ENCODE results near the gene LASP1NB.

The LASP1NB gene

DNA sequence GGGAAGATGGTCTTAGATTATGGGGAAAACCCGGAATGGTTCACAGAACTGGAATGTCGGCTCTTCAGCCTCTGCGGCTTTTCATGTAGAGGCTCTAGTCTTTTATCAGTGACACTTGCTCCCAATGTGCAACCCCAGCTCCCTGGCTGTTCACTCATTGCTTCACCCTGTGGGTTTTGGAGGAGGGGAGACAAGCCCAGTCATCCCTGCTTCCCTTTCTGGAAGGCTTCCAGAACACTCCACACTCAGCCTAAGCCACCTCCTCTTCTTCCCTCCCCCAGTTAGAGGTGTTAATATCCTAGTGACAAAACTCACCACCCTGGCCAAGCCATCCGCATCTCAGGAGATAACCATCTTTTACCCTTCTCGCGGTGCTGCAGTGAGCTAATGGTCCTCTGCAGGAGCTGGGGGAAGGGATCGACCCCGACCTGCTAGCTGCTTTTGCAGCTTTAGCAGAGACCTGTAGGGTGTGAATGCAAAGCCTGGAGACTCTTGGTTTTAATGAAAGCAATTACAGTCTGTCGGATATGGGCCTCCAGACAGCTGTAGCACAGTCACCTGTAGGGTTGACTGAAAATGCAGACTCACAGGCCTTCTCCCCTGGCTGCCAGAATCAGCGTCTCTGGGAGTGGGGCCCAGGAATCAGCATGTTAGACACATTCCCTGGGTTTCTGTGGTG is 24.3 kb upstream of the LASP1NB start:
- no peak overlapping the region for H3K14ac ChIP-seq (ENCODE audit: low read length)
- no peak overlapping the region for H2AFZ ChIP-seq (ENCODE audit: insufficient read depth, low read length, poor library complexity)
- no peak overlapping the region for H3K4me3 ChIP-seq (ENCODE audit: low read depth, low read length)
- H3K9me3 ChIP-seq (ENCODE audit: insufficient read depth, low read depth, low read length): no peaks in the 10 kb centered on the region
- H2BK120ac ChIP-seq (ENCODE audit: insufficient read depth, low read length, poor library complexity): no peak overlapping the region
- H4K8ac ChIP-seq (ENCODE audit: low read depth, low read length): no peak overlapping the region
- H3K23ac ChIP-seq (ENCODE audit: low read length): no peak overlapping the region
- H3K36me3 ChIP-seq (ENCODE audit: control insufficient read depth in 1 of 2, insufficient read depth in 2 of 2, low read length in 2 of 2): peaks cover 48% of the 10 kb centered on the region in 2 experiments
- no peaks in the 10 kb centered on the region for H3K79me1 ChIP-seq (ENCODE audit: low read length)
- no CpG with 5 or more reads among the region's 10 CpGs for WGBS (ENCODE audit: extremely low coverage, insufficient coverage, insufficient read length)
- H3K4ac ChIP-seq (ENCODE audit: low read depth, low read length): no peak overlapping the region
- no peak overlapping the region for H4K91ac ChIP-seq (ENCODE audit: low read depth, low read length)
- H3K18ac ChIP-seq (ENCODE audit: low read length): no peak overlapping the region
- H4K12ac ChIP-seq (ENCODE audit: low read depth, low read length): no peak overlapping the region
- H3K27ac ChIP-seq (ENCODE audit: low read depth, low read length): peak overlapping the region; percentile 32
- DNase-seq: peak; percentile 62 to 68
- peaks cover 10 to 16% of the 10 kb centered on the region in 2 experiments for H3K4me1 ChIP-seq (ENCODE audit: control insufficient read depth in 1 of 2, insufficient read depth in 2 of 2, low read length in 2 of 2)
- H2AK5ac ChIP-seq (ENCODE audit: low read length): no peak overlapping the region
- peak overlapping the region; percentile 33 for H3K4me2 ChIP-seq (ENCODE audit: low read length)
- H3K27me3 ChIP-seq (ENCODE audit: insufficient read depth, low read length): no peaks in the 10 kb centered on the region
- H2BK5ac ChIP-seq (ENCODE audit: low read depth, low read length, poor library complexity): no peak overlapping the region
- no peaks in the 10 kb centered on the region for H3K79me2 ChIP-seq (ENCODE audit: control insufficient read depth, insufficient read depth, low read length, poor library complexity)
- H2BK12ac ChIP-seq (ENCODE audit: low read length): no peak overlapping the region
- H3K9ac ChIP-seq (ENCODE audit: low read length): no peak overlapping the region

DNA sequence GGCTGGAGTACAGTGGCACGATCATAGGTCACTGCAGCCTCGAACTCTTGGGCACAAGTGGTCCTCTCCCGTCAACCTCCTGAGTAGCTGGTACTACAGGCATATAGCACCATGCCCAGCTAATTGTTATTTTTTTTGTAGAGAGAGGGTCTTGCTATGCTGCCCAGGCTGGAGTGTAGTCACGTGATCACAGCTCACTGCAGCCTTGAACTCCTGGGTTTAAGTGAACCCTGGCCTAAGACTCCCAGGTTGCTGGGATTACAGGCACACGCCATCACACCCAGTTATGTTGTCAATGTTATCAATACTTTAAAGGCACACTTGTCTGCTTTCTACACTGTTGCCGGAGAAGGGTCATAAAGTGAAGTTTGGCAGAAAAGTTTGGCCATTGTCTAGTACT is 22.0 kb upstream of the LASP1NB start:
- Histone ChIP-seq H3K4me1 (ENCODE audit: control insufficient read depth in 1 of 2, insufficient read depth in 2 of 2, low read length in 2 of 2) (peaks cover 19 to 24% of the 10 kb centered on the region in 2 experiments), H3K27me3 (ENCODE audit: insufficient read depth, low read length) (no peaks in the 10 kb centered on the region), H3K79me1 (ENCODE audit: low read length) (peaks cover 2% of the 10 kb centered on the region), H3K18ac (ENCODE audit: low read length) (no peak overlapping the region), H3K4me2 (ENCODE audit: low read length) (no peak overlapping the region), H4K91ac (ENCODE audit: low read depth, low read length) (no peak overlapping the region), H3K23ac (ENCODE audit: low read length) (no peak overlapping the region), H3K27ac (ENCODE audit: low read depth, low read length) (no peak overlapping the region), H2AFZ (ENCODE audit: insufficient read depth, low read length, poor library complexity) (no peak overlapping the region), H3K79me2 (ENCODE audit: control insufficient read depth, insufficient read depth, low read length, poor library complexity) (no peaks in the 10 kb centered on the region), H3K9me3 (ENCODE audit: insufficient read depth, low read depth, low read length) (no peaks in the 10 kb centered on the region), H3K4me3 (ENCODE audit: low read depth, low read length) (no peak overlapping the region), H4K12ac (ENCODE audit: low read depth, low read length) (no peak overlapping the region), H2BK12ac (ENCODE audit: low read length) (no peak overlapping the region), H2BK5ac (ENCODE audit: low read depth, low read length, poor library complexity) (no peak overlapping the region), H2AK5ac (ENCODE audit: low read length) (no peak overlapping the region), H4K8ac (ENCODE audit: low read depth, low read length) (no peak overlapping the region), H2BK120ac (ENCODE audit: insufficient read depth, low read length, poor library complexity) (no peak overlapping the region), H3K4ac (ENCODE audit: low read depth, low read length) (no peak overlapping the region), H3K9ac (ENCODE audit: low read length) (no peak overlapping the region), H3K36me3 (ENCODE audit: control insufficient read depth in 1 of 2, insufficient read depth in 2 of 2, low read length in 2 of 2) (peaks cover 36 to 44% of the 10 kb centered on the region in 2 experiments), H3K14ac (ENCODE audit: low read length) (no peak overlapping the region)
- DNase-seq: no peak
- WGBS (ENCODE audit: extremely low coverage, insufficient coverage, insufficient read length): no CpG with 5 or more reads among the region's 6 CpGs

DNA sequence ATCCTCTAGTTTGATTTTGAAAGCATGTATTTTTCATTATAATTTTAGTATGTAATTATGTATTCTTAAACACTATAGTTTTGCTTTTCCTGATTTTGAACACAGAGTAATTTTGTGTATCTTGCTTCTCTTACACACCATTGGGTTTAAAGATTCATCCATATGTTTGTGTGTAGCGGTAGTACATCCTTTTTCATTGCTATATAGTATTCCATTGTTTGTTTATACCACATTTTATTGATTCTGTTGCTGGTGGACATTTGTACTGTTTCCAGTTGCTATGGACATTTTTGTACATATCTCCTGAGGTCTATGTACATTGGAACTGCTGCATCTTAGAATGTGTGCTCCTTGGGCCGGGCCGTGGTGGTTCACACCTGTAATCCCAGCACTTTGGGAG is 20.5 kb upstream of the LASP1NB start:
- no peak for DNase-seq
- Histone ChIP-seq H2BK12ac (ENCODE audit: low read length) (no peak overlapping the region), H3K4ac (ENCODE audit: low read depth, low read length) (no peak overlapping the region), H3K9ac (ENCODE audit: low read length) (no peak overlapping the region), H3K27ac (ENCODE audit: low read depth, low read length) (no peak overlapping the region), H3K79me1 (ENCODE audit: low read length) (peaks cover 5% of the 10 kb centered on the region), H3K27me3 (ENCODE audit: insufficient read depth, low read length) (no peaks in the 10 kb centered on the region), H2BK120ac (ENCODE audit: insufficient read depth, low read length, poor library complexity) (no peak overlapping the region), H3K18ac (ENCODE audit: low read length) (no peak overlapping the region), H3K4me2 (ENCODE audit: low read length) (no peak overlapping the region), H3K79me2 (ENCODE audit: control insufficient read depth, insufficient read depth, low read length, poor library complexity) (no peaks in the 10 kb centered on the region), H4K12ac (ENCODE audit: low read depth, low read length) (no peak overlapping the region), H3K4me3 (ENCODE audit: low read depth, low read length) (no peak overlapping the region), H2BK5ac (ENCODE audit: low read depth, low read length, poor library complexity) (no peak overlapping the region), H3K23ac (ENCODE audit: low read length) (no peak overlapping the region), H3K9me3 (ENCODE audit: insufficient read depth, low read depth, low read length) (no peaks in the 10 kb centered on the region), H4K8ac (ENCODE audit: low read depth, low read length) (no peak overlapping the region), H3K4me1 (ENCODE audit: control insufficient read depth in 1 of 2, insufficient read depth in 2 of 2, low read length in 2 of 2) (peaks cover 20 to 27% of the 10 kb centered on the region in 2 experiments), H4K91ac (ENCODE audit: low read depth, low read length) (no peak overlapping the region), H2AFZ (ENCODE audit: insufficient read depth, low read length, poor library complexity) (no peak overlapping the region), H3K36me3 (ENCODE audit: control insufficient read depth in 1 of 2, insufficient read depth in 2 of 2, low read length in 2 of 2) (peaks cover 35 to 36% of the 10 kb centered on the region in 2 experiments), H3K14ac (ENCODE audit: low read length) (no peak overlapping the region), H2AK5ac (ENCODE audit: low read length) (no peak overlapping the region)
- no CpG with 5 or more reads among the region's 3 CpGs for WGBS (ENCODE audit: extremely low coverage, insufficient coverage, insufficient read length)

DNA sequence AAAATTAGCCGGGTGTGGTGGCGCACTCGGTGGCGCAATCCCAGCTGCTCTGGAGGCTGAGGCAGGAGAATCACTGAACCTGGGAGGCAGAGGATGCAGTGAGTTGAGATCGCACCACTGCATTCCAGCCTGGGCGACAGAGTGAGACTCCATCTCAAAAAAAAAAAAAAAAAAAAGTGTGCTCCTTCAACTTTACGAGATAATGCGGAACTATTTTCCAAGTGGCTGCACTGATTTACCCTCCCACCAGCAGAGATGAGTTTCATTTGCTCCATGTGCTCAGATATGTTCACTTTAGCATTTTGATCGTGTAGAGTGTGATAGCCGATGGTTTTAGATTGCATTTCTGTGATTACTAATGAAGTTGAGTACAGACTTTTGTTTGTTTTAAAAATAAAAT is 20.0 kb upstream of the LASP1NB start:
- Histone ChIP-seq H4K12ac (ENCODE audit: low read depth, low read length) (no peak overlapping the region), H3K79me2 (ENCODE audit: control insufficient read depth, insufficient read depth, low read length, poor library complexity) (no peaks in the 10 kb centered on the region), H3K4me2 (ENCODE audit: low read length) (no peak overlapping the region), H3K9me3 (ENCODE audit: insufficient read depth, low read depth, low read length) (no peaks in the 10 kb centered on the region), H3K18ac (ENCODE audit: low read length) (no peak overlapping the region), H3K9ac (ENCODE audit: low read length) (no peak overlapping the region), H2AK5ac (ENCODE audit: low read length) (no peak overlapping the region), H2BK120ac (ENCODE audit: insufficient read depth, low read length, poor library complexity) (no peak overlapping the region), H3K4me3 (ENCODE audit: low read depth, low read length) (no peak overlapping the region), H2BK5ac (ENCODE audit: low read depth, low read length, poor library complexity) (no peak overlapping the region), H3K4ac (ENCODE audit: low read depth, low read length) (no peak overlapping the region), H2AFZ (ENCODE audit: insufficient read depth, low read length, poor library complexity) (no peak overlapping the region), H3K79me1 (ENCODE audit: low read length) (peaks cover 5% of the 10 kb centered on the region), H3K27me3 (ENCODE audit: insufficient read depth, low read length) (no peaks in the 10 kb centered on the region), H3K4me1 (ENCODE audit: control insufficient read depth in 1 of 2, insufficient read depth in 2 of 2, low read length in 2 of 2) (peaks cover 20 to 27% of the 10 kb centered on the region in 2 experiments), H3K14ac (ENCODE audit: low read length) (no peak overlapping the region), H3K36me3 (ENCODE audit: control insufficient read depth in 1 of 2, insufficient read depth in 2 of 2, low read length in 2 of 2) (peaks cover 34 to 38% of the 10 kb centered on the region in 2 experiments), H3K27ac (ENCODE audit: low read depth, low read length) (no peak overlapping the region), H2BK12ac (ENCODE audit: low read length) (no peak overlapping the region), H4K8ac (ENCODE audit: low read depth, low read length) (no peak overlapping the region), H3K23ac (ENCODE audit: low read length) (no peak overlapping the region), H4K91ac (ENCODE audit: low read depth, low read length) (no peak overlapping the region)
- DNase-seq: no peak
- no CpG with 5 or more reads among the region's 10 CpGs for WGBS (ENCODE audit: extremely low coverage, insufficient coverage, insufficient read length)
